HG02852 (cell line): ENCODE data around the gene HMGXB4.

Source experiments
- ATAC-seq: cut with Tn5 transposase; IDR thresholded peaks from one replicate; pipeline ENCODE4 v1.9.1; 2021; ENCODE audit warnings: mild to moderate bottlenecking, moderate library complexity; ENCODE audit not compliant: unreplicated experiment

The HMGXB4 gene

GRCh38 chr22:35257002-35257320 is 332 bp upstream of the HMGXB4 start:
- peak; percentile 7 for ATAC-seq

GRCh38 chr22:35258191-35258988 is 1.1 kb downstream of the HMGXB4 start:
- no peak for ATAC-seq

- no peak for ATAC-seq
These were observed 7.7 kb downstream of the HMGXB4 start for GRCh38 chr22:35264986-35265385.

DNA sequence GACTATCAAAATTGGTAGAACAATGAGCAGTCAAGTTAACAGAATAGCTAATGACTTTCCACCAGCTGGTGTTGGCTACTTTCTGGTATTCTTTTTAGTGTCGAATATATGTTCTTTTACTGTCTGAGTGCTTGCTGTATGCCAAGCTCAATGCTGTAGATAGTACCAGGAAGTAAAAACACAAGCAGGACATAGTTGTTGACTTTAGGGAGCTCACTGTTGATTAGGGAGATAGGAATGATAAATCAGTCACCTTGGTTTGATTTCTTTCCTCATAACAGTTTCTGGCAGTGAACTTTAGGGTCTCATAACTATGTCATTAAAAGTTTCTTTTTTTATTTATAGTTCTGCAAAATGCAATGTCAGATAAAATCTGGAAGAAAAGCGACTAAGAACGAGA is 9.0 kb downstream of the HMGXB4 start:
- ATAC-seq, result no peak

DNA sequence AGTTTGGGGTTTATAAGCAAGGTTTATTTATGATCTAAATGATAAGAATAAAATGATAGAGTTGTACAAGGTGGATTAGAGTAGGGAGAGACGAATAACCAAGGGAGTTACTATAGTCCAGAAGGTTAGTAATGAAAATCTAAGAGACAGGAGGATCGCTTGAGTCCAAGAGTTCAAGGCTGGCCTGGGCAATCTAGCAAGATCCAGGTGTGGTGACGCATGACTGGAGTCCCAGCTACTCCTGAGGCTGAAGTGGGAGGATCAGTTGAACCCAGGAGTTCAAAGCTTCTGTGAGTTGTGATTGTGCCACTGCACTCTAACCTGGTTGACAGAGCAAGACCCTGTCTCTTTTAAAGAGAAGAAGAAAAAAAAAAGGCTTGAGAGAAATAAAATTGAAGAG is 12.3 kb downstream of the HMGXB4 start:
- ATAC-seq, result no peak

DNA sequence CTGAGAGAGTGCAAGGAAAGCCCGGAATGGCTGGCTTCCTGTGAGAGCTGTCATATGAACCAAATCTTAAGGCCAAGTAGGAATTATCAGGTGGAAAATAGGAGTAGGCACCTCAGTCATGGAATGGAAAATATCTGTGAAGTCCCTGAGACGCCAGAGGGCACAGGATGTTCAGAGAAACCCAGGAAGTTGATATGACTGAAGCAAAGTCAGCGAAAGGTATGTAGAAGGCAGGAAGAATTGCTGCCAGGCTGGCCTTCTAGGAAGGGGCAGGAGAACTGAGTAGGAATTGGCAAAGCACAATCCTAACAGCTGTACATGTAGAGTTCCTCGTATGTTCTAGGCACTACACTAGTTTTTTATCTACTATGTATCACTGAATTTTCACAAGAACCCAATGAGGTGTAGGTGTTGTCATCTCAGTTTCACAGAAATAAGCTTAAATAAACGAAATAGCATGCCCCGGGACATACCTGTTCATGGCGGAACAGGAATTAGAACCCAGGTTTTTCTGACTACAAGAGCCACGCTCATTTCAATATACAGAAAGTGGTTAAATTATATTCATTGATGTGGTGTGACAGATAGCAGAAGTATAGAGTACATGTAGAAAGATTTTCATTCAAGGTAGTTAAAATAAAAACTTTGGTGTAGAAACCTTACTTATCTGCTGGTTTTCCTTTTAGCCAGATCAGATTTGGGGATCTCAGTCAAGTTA is 17.0 kb downstream of the HMGXB4 start:
- ATAC-seq, result no peak

DNA sequence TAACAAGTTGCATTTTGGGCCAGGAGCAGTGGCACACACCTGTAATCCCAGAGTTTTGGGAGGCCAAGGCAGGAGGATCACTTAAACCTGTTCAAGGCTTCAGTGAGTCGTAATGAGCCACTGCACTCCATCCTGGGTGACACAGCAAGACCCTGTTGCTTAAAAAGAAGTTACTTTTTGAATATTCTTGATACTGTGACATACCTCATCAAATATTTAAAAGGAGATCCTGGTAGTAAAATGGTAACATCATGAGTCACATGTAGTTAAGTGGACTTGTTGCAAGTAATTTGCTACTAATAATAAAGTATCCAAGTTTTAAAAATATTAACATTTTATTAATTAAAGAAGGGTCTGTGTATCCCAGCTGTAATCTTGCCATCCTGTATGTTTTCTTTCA is 18.3 kb downstream of the HMGXB4 start:
- no peak for ATAC-seq

DNA sequence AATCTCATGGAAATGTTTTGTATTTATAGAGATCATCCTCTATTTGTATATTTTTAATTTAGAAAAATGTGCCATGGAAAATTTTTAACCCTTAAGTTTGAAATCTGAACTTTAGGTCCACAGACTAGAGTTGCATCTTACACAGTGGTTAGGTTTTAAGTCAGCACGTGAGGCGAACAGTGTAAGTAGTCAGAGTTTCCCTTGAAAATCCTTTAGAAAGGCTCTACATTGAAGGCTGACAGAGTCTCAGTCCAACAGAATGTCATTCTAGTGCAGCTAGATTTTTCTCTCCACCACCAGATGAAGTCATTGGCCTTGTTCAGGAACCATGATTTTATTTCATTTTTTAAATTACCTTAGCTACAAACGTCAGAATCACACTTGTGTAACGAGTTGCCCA is 18.7 kb downstream of the HMGXB4 start:
- no peak for ATAC-seq

- no peak for ATAC-seq
These were observed 30.8 kb downstream of the HMGXB4 start for GRCh38 chr22:35288116-35288515.

DNA sequence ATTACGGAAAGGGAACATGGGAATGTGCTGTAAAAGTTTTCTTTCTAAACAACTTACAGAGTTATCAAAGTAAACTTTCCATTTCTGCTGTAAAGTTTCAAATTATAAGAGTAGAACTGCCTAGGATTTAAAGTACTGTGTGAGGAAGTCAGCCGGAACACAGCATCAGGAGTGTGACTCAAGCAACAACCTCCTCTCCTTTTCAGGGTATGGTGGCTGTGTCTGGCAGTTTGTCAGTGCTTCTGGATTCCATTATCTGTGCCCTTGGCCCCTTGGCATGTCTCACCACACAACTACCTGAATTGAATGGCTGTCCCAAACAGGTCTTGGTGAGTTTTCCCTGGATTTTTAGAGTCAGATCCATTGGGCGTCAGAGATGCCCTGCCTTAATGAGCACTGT is 35.5 kb downstream of the HMGXB4 start:
- no peak for ATAC-seq

GRCh38 chr22:35296051-35296450 is 38.8 kb downstream of the HMGXB4 start:
- ATAC-seq, result no peak

DNA sequence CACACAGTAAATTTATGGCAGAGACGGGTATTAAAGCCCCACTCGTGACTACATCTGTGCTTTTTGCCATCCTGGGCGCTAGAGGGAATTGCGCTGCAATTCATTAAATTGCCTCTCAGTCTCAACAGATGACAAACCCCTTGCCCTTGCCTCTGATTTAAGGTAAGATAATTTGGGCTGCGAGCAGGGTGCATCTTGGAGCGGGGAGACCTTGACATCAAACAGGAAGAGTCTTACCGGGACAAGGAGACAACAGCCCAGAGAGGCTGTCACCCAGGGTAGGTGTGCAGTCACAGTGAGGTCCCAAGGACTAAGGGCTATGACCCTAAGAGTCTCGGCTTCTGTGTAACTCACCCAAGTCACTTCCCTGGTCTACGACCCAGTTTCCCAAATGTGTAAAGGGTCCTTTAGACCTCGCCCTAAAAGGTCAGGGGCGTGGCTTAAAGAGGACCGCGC is 42.0 kb downstream of the HMGXB4 start:
- ATAC-seq, result peak; percentile 2

DNA sequence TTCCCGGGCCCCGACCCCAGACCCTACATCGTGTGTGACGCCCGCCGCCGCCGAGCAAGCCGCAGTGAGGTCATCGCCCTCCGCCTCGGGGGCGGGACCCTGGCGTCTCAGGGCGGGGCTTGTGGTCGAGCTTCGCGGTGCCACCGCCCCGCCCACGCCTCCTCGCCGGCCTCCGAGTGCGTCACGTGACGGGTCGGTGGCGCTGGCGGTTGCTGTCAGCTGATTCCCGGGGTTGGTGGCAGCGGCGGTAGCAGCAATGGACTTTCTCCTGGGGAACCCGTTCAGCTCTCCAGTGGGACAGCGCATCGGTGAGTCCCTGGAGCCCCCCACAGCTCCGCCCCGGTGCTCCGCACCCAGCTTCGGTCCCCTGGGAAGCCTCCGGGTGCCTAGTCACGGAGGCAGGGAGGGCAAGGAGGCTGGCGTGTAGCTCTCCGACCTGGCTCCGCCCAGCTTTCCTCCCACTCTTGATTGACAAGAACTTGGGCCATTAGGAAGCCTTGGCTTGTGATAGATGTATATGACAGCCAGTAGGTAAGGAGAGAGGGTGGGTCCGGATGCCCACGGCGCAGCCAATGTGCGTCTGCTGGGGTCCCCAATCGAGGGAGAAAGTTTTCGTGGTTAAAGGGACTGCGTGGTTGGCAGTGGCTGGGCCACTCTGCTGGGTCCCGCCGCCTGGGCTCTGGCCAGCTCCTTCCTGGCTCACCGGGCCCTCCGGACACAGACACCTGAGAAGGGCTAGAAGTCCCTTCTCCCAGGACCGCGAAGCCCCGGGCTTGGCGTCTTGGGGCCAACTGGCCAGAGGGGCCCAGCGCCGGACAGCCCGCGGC is 42.6 kb downstream of the HMGXB4 start, which contains the start of gene TOM1:
Gene TOM1 (plus strand): TSS at position 222 of the 827 bp plus-strand sequence. CDS start 35 bp downstream, at position 257.
- ATAC-seq, result peak; percentile 95

DNA sequence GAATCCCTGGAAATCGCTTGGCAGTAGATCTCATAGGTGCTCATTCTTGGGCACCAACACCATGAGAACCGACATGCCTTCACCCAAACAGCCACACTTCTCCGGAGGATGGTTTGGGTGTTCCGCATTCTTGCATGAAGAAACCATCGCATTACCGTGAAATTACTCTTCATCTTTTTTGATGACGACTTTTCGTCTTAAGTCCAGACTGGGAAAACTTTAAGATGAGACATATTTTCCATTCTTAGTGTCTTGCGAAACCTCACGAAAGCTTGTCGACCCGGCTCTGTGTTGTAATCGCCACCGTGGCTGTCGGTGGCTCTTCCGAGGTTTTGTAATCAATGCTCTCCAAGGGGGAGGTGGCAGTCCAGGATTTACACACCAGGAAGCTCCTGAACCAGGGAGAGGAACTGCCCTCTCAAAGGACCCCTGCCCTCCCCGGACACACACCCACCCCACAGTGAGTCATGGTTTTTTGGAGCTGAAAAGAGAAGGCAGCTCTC is 44.1 kb downstream of the HMGXB4 start:
- no peak for ATAC-seq

GRCh38 chr22:35303029-35303624 is 45.8 kb downstream of the HMGXB4 start:
- no peak for ATAC-seq

DNA sequence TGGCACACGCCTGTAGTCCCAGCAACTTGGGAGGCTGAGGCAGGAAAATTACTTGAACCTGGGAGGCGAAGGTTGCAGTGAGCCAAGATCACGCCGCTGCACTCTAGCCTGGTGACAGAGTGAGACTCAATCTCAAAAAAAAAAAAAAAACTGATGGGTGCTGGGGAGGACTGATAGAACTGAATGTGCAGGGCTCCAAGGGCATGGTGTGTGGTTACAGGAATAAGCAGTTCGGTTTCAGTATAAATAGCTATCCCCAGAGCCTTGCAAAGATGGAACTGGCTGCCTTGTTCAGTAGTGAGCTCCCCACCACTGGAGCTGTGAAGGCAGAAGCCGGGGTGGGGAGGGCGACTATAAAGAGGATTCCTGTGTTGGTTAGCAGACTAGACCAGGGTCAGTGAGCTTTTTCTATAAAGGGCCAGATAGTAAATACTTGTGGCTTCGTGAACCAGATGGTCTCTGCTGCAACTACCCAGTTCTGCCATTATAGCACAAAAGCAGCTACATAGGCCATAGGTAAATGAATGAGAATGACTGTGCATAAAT is 48.3 kb downstream of the HMGXB4 start:
- ATAC-seq, result no peak

- ATAC-seq, result no peak
These were observed 49.2 kb downstream of the HMGXB4 start for GRCh38 chr22:35306350-35306967.

DNA sequence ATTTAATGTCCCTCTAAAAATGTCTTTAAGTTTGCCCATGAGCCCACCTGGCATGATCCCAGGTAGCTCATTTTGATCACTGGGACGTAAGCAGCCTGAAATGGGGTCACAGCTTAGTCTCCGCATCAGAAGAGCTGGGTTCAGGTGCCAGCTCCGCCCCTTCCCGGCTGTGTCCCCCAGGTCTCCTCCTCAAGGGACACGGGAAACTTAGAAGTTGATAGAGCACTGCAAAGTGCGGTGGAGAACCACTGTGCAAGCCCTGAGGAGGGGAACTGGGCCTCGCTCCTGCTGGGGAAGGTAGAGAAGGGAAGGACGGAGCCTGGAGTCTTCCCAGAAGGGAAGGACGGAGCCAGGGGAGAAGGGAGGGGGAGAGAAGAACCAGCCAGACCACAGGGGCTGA is 50.1 kb downstream of the HMGXB4 start:
- ATAC-seq, result no peak

GRCh38 chr22:35307892-35308291 is 50.6 kb downstream of the HMGXB4 start:
- no peak for ATAC-seq

DNA sequence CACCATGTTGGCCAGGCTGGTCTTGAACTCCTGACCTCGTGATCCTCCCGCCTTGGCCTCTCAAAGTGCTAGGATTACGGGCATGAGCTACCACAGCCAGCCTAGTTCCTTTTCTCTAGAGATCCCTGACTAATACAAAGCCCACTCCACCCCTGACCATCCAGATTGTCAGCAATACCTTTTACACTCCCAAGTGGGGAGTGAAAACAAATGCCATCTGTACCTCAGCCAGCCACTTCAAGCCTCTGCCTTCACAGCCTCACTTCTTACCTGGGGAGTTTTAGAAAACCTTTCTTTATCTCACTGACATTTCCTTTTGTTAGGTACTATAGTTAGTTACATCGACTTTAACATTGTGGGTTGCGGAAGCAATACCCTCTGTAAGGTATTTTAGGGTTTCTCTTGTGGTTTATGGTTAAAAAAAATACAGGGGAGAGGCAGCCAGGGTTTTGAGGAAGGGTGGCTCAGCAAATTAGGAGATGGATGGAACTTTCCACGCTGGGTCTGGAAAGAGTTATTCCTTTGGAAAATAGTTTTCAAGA is 51.3 kb downstream of the HMGXB4 start:
- ATAC-seq, result peak; percentile 32
